Activated B cell treated with CpG ODN at 0.5 μM for 24 hours (primary cell): ENCODE data around the gene F2RL2. TPM values are rescaled to one million over a fixed set of nuclear protein-coding genes. Genes with fewer than 3 reads are reported as not detected.

Experiments used
- ATAC-seq: fragments of 200-7000 bp; cut with Tn5 transposase; one replicate; pipeline ENCODE4 v1.10.0; 2021; ENCODE audit warnings: low read depth, mild to moderate bottlenecking, moderate library complexity
- CTCF ChIA-PET: fragments of 350-600 bp; sonication (Branson Sonifier 250); formaldehyde crosslinking; loops from one replicate; lab custom pipeline; 2021; ENCODE audit warnings: antibody characterized with exemption; lab: Charles Lee
- POLR2A ChIA-PET: fragments of 350-600 bp; sonication (Branson Sonifier 250); formaldehyde crosslinking; loops from one replicate; lab custom pipeline; 2021; ENCODE audit warnings: antibody characterized with exemption; lab: Charles Lee
- DNase-seq: peaks from one replicate; pipeline ENCODE4 v3.0.0; 2022
- H3K27ac Mint-ChIP-seq: one replicate; pipeline ENCODE4 v1.8.0; 2020; ENCODE audit warnings: mixed read lengths
- H3K27me3 Mint-ChIP-seq: one replicate; pipeline ENCODE4 v1.8.0; 2021; ENCODE audit warnings: mixed read lengths
- H3K36me3 Mint-ChIP-seq: one replicate; pipeline ENCODE4 v1.8.0; 2021; ENCODE audit warnings: low read depth, mixed read lengths
- H3K4me1 Mint-ChIP-seq: one replicate; pipeline ENCODE4 v1.8.0; 2021; ENCODE audit warnings: mixed read lengths
- H3K4me3 Mint-ChIP-seq: one replicate; pipeline ENCODE4 v1.8.0; 2020; ENCODE audit warnings: mild to moderate bottlenecking, mixed read lengths
- H3K9me3 Mint-ChIP-seq: one replicate; pipeline ENCODE4 v1.8.0; 2020; ENCODE audit warnings: mixed read lengths
- CTCF ChIP-seq: fragments of 200-600 bp; IDR thresholded peaks from one replicate; pipeline ENCODE4 v1.8.0; 2022; ENCODE audit warnings: antibody characterized with exemption, mild to moderate bottlenecking
- intact Hi-C: fragments of 100-400 bp; cut with micrococcal nuclease; formaldehyde crosslinking; loops from one replicate; pipeline ENCODE4 v1.15.1; 2024
- total RNA-seq: library from RNA; stranded (reverse); gene quantifications from 2 replicates; pipeline ENCODE4 v1.2.3, GENCODE V29; 2022

Gene F2RL2
- total RNA-seq, 1 donor from 2014 or later = not detected

GRCh38 chr5:76616206-76616605, 7.0 kb downstream of the F2RL2 start:
- CTCF ChIA-PET = no interaction called here
- H3K4me1 Mint-ChIP-seq = no peaks in the 10 kb centered on the region
- no peaks in the 10 kb centered on the region for H3K9me3 Mint-ChIP-seq
- H3K36me3 Mint-ChIP-seq = no peaks in the 10 kb centered on the region
- ATAC-seq (no peak), DNase-seq (no peak)
- no peak overlapping the region for H3K27ac Mint-ChIP-seq
- H3K4me3 Mint-ChIP-seq = no peak overlapping the region
- TF ChIP-seq CTCF = no peak
- POLR2A ChIA-PET = no interaction called here
- H3K27me3 Mint-ChIP-seq = no peaks in the 10 kb centered on the region
- intact Hi-C loops = no loop called here

GRCh38 chr5:76615759-76616158, 7.4 kb downstream of the F2RL2 start:
- Mint-ChIP-seq H3K4me3 (no peak overlapping the region), H3K36me3 (no peaks in the 10 kb centered on the region), H3K4me1 (no peaks in the 10 kb centered on the region), H3K27me3 (no peaks in the 10 kb centered on the region), H3K27ac (no peak overlapping the region), H3K9me3 (no peaks in the 10 kb centered on the region)
- intact Hi-C loops = no loop called here
- DNase-seq = no peak
- POLR2A ChIA-PET = no interaction called here
- no peak for TF ChIP-seq CTCF
- ATAC-seq = no peak
- CTCF ChIA-PET = no interaction called here

GRCh38 chr5:76612942-76613341, 10.3 kb downstream of the F2RL2 start:
- Mint-ChIP-seq H3K4me1 (peaks cover 5% of the 10 kb centered on the region), H3K4me3 (no peak overlapping the region), H3K36me3 (no peaks in the 10 kb centered on the region), H3K27ac (no peak overlapping the region), H3K9me3 (no peaks in the 10 kb centered on the region), H3K27me3 (no peaks in the 10 kb centered on the region)
- POLR2A ChIA-PET = no interaction called here
- intact Hi-C loops = no loop called here
- ATAC-seq (no peak), DNase-seq (no peak)
- TF ChIP-seq CTCF = no peak
- CTCF ChIA-PET = interaction anchor here (0.6 kb wide), 1 partner anchor 330 kb away, joined by 3 read pairs; no protein-coding TSS in a partner anchor

GRCh38 chr5:76610196-76610595, 13.0 kb downstream of the F2RL2 start:
- no peak for TF ChIP-seq CTCF
- no peak overlapping the region for H3K4me3 Mint-ChIP-seq
- intact Hi-C loops = no loop called here
- CTCF ChIA-PET = interaction anchor here (1.1 kb wide), 1 partner anchor 10 kb away, joined by 4 read pairs; no protein-coding TSS in a partner anchor
- H3K4me1 Mint-ChIP-seq = peaks cover 8% of the 10 kb centered on the region
- POLR2A ChIA-PET = no interaction called here
- ATAC-seq = no peak
- H3K27ac Mint-ChIP-seq = no peak overlapping the region
- DNase-seq = no peak
- H3K27me3 Mint-ChIP-seq = no peaks in the 10 kb centered on the region
- H3K36me3 Mint-ChIP-seq = peaks cover 2% of the 10 kb centered on the region
- H3K9me3 Mint-ChIP-seq = no peaks in the 10 kb centered on the region

- H3K4me3 Mint-ChIP-seq = no peak overlapping the region
- no peaks in the 10 kb centered on the region for H3K27me3 Mint-ChIP-seq
- TF ChIP-seq CTCF = no peak
- H3K9me3 Mint-ChIP-seq = no peaks in the 10 kb centered on the region
- peaks cover 6% of the 10 kb centered on the region for H3K36me3 Mint-ChIP-seq
- no peak overlapping the region for H3K27ac Mint-ChIP-seq
- CTCF ChIA-PET = no interaction called here
- DNase-seq (no peak), ATAC-seq (peak; percentile 10)
- POLR2A ChIA-PET = no interaction called here
- peaks cover 8% of the 10 kb centered on the region for H3K4me1 Mint-ChIP-seq
- intact Hi-C loops = no loop called here
These were observed 14.4 kb downstream of the F2RL2 start for GRCh38 chr5:76608833-76609232.
